Gastrocnemius medialis (tissue), 4 donors: ENCODE results near the gene SEC61A1. TPM values are rescaled to one million over a fixed set of nuclear protein-coding genes. Genes with fewer than 3 reads are reported as not detected.

Experiments
- ATAC-seq, 2 donors: fragments of 150-250 bp; one replicate each; pipeline ENCODE4 v1.9.1; 2016
- DNase-seq, 2 donors: peaks; one replicate each; pipeline ENCODE4 v3.0.0-alpha.2; 2019
- H3K27ac ChIP-seq, 4 donors: fragments of 200-600 bp; sonication (generic); 1 replicate in 1 of 4; 2 replicates in 3 of 4; pipeline ENCODE4 v1.5.1; 2016 to 2018; ENCODE audit warnings: mild to moderate bottlenecking in 2 of 4, moderate library complexity in 1 of 4
- H3K27me3 ChIP-seq, 3 donors: fragments of 200-600 bp; sonication (generic) in 2 of 3; 1 replicate in 1 of 3; 2 replicates in 2 of 3; pipeline versions ENCODE4 v1.5.1 to v1.6.0; 2016 to 2019; ENCODE audit warnings: mild to moderate bottlenecking in 1 of 3, moderate library complexity in 1 of 3
- H3K36me3 ChIP-seq, 2 donors: fragments of 200-600 bp; sonication (generic) in 1 of 2; one replicate each; pipeline ENCODE4 v1.5.1; 2017 to 2018
- H3K4me1 ChIP-seq, 2 donors: fragments of 200-600 bp; sonication (generic) in 1 of 2; one replicate each; pipeline ENCODE4 v1.5.1; 2016 to 2017; ENCODE audit warnings: mild to moderate bottlenecking in 2 of 2
- H3K4me3 ChIP-seq, 4 donors: fragments of 200-600 bp; sonication (generic) in 3 of 4; 1 replicate in 1 of 4; 2 replicates in 3 of 4; pipeline ENCODE4 v1.5.1; 2016 to 2019; ENCODE audit warnings: mild to moderate bottlenecking in 2 of 4
- H3K9me3 ChIP-seq, 3 donors: fragments of 200-600 bp; sonication (generic) in 2 of 3; 1 replicate in 1 of 3; 2 replicates in 2 of 3; pipeline ENCODE4 v1.5.1; 2016 to 2019
- POLR2A ChIP-seq, 2 donors: fragments of 450-650 bp; IDR thresholded peaks; one replicate each; pipeline ENCODE4 v1.6.1; 2017; ENCODE audit warnings: antibody characterized with exemption in 2 of 2, mild to moderate bottlenecking in 2 of 2, moderate library complexity in 2 of 2
- in situ Hi-C, 4 donors: fragments of 200-750 bp; cut with MboI; loops; one replicate each; pipeline versions ENCODE4 v1.15.0 to v1.8.0; 2017; ENCODE audit warnings: low sequenced_read_pairs in 4 of 4
- intact Hi-C: fragments of 100-400 bp; cut with DNase I; formaldehyde crosslinking; loops from one replicate; pipeline ENCODE4 v1.15.1; 2023; ENCODE audit warnings: low total_unique reads
- total RNA-seq, 4 donors: library from RNA; depleted of rRNA; stranded (reverse); fragments of >200 nt; gene quantifications; one replicate each; pipeline versions ENCODE4 v1.1.0 to v1.2.3, GENCODE V29; 2016
- TF ChIP-seq, protein P1 (sequence below), 5 experiments: fragments of 450-650 bp in 3 of 5; fragments of 200-600 bp in 2 of 5; sonication (generic) in 2 of 5; IDR thresholded peaks in 4 of 5; conservative IDR thresholded peaks in 1 of 5; 1 replicate in 4 of 5; 2 replicates in 1 of 5; pipeline ENCODE4 v1.5.1; 2016 to 2019; ENCODE audit warnings: antibody characterized with exemption in 5 of 5, mild to moderate bottlenecking in 3 of 5, moderate library complexity in 3 of 5

Gene SEC61A1
- total RNA-seq, 4 donors from 2014 or later: 81.6 to 135 (median 106) TPM

- Histone ChIP-seq H3K9me3 (no peaks in the 10 kb centered on the region), H3K27me3 (no peaks in the 10 kb centered on the region), H3K4me1 (peaks cover 0 to 4% of the 10 kb centered on the region in 2 donors), H3K4me3 (no peak overlapping the region), H3K36me3 (peaks cover 13 to 100% of the 10 kb centered on the region in 2 donors), H3K27ac (no peak overlapping the region)
- ATAC-seq: no peak
- intact Hi-C loops (no loop called here), in situ Hi-C loops (no loop called here)
- no peak for TF ChIP-seq POLR2A (IDR thresholded peaks at IDR 0.05)
- no peak for DNase-seq
Measured at GRCh38 chr3:128067489-128067888, 15.3 kb downstream of the SEC61A1 start.

GRCh38 chr3:128068156-128068620, 16.0 kb downstream of the SEC61A1 start:
- in situ Hi-C loops: no loop called here
- peaks cover 0 to 5% of the 10 kb centered on the region in 2 donors for H3K4me1 ChIP-seq

DNA sequence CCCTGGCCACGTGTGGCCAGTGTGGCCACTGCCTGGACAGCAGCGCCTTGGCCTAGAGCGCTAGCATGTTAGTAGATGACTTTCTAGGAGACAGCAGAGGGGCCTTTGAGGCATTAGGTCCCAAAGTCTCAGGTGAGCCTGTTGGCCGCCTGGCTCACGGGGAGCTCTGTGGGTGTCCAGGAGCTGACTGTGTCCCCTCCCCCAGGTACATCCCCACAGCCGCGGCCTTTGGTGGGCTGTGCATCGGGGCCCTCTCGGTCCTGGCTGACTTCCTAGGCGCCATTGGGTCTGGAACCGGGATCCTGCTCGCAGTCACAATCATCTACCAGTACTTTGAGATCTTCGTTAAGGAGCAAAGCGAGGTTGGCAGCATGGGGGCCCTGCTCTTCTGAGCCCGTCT, 17.0 kb downstream of the SEC61A1 start:
- Histone ChIP-seq H3K27me3 (no peaks in the 10 kb centered on the region), H3K27ac (no peak overlapping the region), H3K4me1 (peaks cover 0 to 16% of the 10 kb centered on the region in 2 donors), H3K4me3 (no peak overlapping the region), H3K9me3 (no peaks in the 10 kb centered on the region), H3K36me3 (peaks cover 13 to 87% of the 10 kb centered on the region in 2 donors)
- no peak for ATAC-seq
- no peak for TF ChIP-seq POLR2A (IDR thresholded peaks at IDR 0.05)
- TF ChIP-seq, protein P1, sequence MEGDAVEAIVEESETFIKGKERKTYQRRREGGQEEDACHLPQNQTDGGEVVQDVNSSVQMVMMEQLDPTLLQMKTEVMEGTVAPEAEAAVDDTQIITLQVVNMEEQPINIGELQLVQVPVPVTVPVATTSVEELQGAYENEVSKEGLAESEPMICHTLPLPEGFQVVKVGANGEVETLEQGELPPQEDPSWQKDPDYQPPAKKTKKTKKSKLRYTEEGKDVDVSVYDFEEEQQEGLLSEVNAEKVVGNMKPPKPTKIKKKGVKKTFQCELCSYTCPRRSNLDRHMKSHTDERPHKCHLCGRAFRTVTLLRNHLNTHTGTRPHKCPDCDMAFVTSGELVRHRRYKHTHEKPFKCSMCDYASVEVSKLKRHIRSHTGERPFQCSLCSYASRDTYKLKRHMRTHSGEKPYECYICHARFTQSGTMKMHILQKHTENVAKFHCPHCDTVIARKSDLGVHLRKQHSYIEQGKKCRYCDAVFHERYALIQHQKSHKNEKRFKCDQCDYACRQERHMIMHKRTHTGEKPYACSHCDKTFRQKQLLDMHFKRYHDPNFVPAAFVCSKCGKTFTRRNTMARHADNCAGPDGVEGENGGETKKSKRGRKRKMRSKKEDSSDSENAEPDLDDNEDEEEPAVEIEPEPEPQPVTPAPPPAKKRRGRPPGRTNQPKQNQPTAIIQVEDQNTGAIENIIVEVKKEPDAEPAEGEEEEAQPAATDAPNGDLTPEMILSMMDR (IDR thresholded peaks at IDR 0.05 in 4 of 5, conservative IDR thresholded peaks at IDR 0.05 in 1 of 5): no peak
- no peak for DNase-seq
- in situ Hi-C loops: no loop called here
- intact Hi-C loops: no loop called here

More at GRCh38 chr3:128068156-128068620, 16.0 kb downstream of the SEC61A1 start:
- intact Hi-C loops: no loop called here
- TF ChIP-seq, protein P1 (IDR thresholded peaks at IDR 0.05 in 4 of 5, conservative IDR thresholded peaks at IDR 0.05 in 1 of 5): peak in 3 of 5 experiments; percentile 30 to 46 (median 34)
- TF ChIP-seq POLR2A (IDR thresholded peaks at IDR 0.05): no peak
- Histone ChIP-seq H3K27me3 (no peaks in the 10 kb centered on the region), H3K4me3 (no peak overlapping the region), H3K9me3 (no peaks in the 10 kb centered on the region), H3K27ac (no peak overlapping the region), H3K36me3 (peaks cover 13 to 98% of the 10 kb centered on the region in 2 donors)
- DNase-seq (no peak), ATAC-seq (no peak)

- DNase-seq (no peak), ATAC-seq (no peak)
- H3K4me1 ChIP-seq: peaks cover 11 to 26% of the 10 kb centered on the region in 2 donors
- intact Hi-C loops (no loop called here), in situ Hi-C loops (no loop called here)
- TF ChIP-seq, protein P1 (IDR thresholded peaks at IDR 0.05 in 4 of 5, conservative IDR thresholded peaks at IDR 0.05 in 1 of 5): no peak
- no peak for TF ChIP-seq POLR2A (IDR thresholded peaks at IDR 0.05)
- H3K27ac ChIP-seq: no peak overlapping the region
- no peaks in the 10 kb centered on the region for H3K9me3 ChIP-seq
- peaks cover 3 to 69% of the 10 kb centered on the region in 2 donors for H3K36me3 ChIP-seq
- no peak overlapping the region for H3K4me3 ChIP-seq
- no peaks in the 10 kb centered on the region for H3K27me3 ChIP-seq
Measured at GRCh38 chr3:128070898-128071591, 18.8 kb downstream of the SEC61A1 start.

DNA sequence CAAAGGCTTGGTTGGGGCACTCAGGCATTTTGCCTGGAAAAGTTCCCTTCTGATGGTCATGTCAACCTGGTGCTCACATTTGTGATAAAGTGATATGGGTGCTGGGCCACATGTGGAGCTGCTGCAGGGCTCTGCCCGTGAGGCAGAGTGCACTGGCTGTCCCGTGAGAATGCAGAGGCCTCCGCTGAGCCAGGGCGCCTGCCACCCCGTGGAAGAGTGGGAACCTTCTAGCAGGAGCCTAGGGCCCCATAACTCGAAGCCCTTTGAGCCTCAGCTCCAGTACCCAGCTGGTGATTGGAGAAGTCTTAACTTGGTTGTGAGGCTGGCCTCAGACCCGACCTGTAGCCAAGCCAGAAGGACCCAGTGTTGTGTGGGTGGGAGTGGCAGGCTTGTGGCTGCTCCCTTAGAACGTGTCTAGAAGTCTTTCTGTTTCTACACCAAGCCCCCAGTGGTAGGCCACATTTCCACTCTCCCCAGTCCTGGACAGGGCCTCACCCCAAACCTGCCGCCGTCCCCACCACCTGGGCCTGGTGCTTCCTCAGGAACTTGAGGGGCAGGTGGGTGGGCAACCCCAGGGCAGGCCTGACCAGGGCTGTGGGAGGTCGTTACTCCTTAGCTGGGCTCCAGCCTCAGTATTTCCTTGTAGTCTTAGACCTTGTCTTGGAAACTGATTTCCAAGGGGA, 19.7 kb downstream of the SEC61A1 start:
- DNase-seq: no peak
- intact Hi-C loops: no loop called here

More for the DNA sequence above, 19.7 kb downstream of the SEC61A1 start:
- in situ Hi-C loops: no loop called here
- peaks cover 3 to 61% of the 10 kb centered on the region in 2 donors for H3K36me3 ChIP-seq
- H3K9me3 ChIP-seq: no peaks in the 10 kb centered on the region
- H3K27me3 ChIP-seq: no peaks in the 10 kb centered on the region
- ATAC-seq: no peak
- H3K4me1 ChIP-seq: peaks cover 14 to 28% of the 10 kb centered on the region in 2 donors
- TF ChIP-seq POLR2A (IDR thresholded peaks at IDR 0.05): no peak
- TF ChIP-seq, protein P1 (IDR thresholded peaks at IDR 0.05 in 4 of 5, conservative IDR thresholded peaks at IDR 0.05 in 1 of 5): no peak
- peak overlapping the region in 2 of 4 donors; percentile 48 to 55 for H3K27ac ChIP-seq
- H3K4me3 ChIP-seq: no peak overlapping the region
